DOHH2 (cell line): ENCODE data around the gene NME2.
"Not testable (repeated sequence)": the region's sequence is repeated elsewhere in the genome, so short reads cannot be mapped to it uniquely, and the experiment has no call there.

ENCODE experiments used
- H3F3A ChIP-seq: fragments of 200-600 bp; sonication (generic), shearing (Covaris generic); 2 replicates; pipeline ENCODE4 v1.6.0; 2016; ENCODE audit warnings: antibody characterized with exemption, mild to moderate bottlenecking; ENCODE audit not compliant: control insufficient read depth, insufficient read depth
- H3K27ac ChIP-seq: fragments of 200-600 bp; sonication (generic); 2 replicates; pipeline ENCODE4 v1.5.1; 2014; ENCODE audit warnings: low read depth, mild to moderate bottlenecking, low read length, moderate library complexity
- H3K27me3 ChIP-seq: fragments of 200-600 bp; sonication (generic); 2 replicates; pipeline ENCODE4 v1.6.1; 2014; ENCODE audit warnings: mild to moderate bottlenecking, low read length, mixed read lengths; ENCODE audit not compliant: control insufficient read depth
- H3K36me3 ChIP-seq: fragments of 200-600 bp; sonication (generic); 2 replicates; pipeline ENCODE4 v1.6.1; 2014; ENCODE audit warnings: mild to moderate bottlenecking, low read length, moderate library complexity, mixed read lengths; ENCODE audit not compliant: control insufficient read depth
- H3K4me1 ChIP-seq: fragments of 200-600 bp; sonication (generic); 2 replicates; pipeline ENCODE4 v1.6.1; 2014; ENCODE audit warnings: mild to moderate bottlenecking, low read length, mixed read lengths; ENCODE audit not compliant: control insufficient read depth
- H3K4me2 ChIP-seq: fragments of 200-600 bp; sonication (generic); 2 replicates; pipeline ENCODE4 v1.6.0; 2014; ENCODE audit warnings: mild to moderate bottlenecking, low read length, moderate library complexity
- H3K4me3 ChIP-seq: fragments of 200-600 bp; sonication (generic); 2 replicates; pipeline ENCODE4 v1.5.1; 2014; ENCODE audit warnings: mild to moderate bottlenecking, low read length, mixed read lengths
- H3K79me2 ChIP-seq: fragments of 200-600 bp; sonication (generic); 2 replicates; pipeline ENCODE4 v1.6.1; 2014; ENCODE audit warnings: mild to moderate bottlenecking, low read length, mixed read lengths; ENCODE audit not compliant: control insufficient read depth
- H3K9me2 ChIP-seq: fragments of 200-600 bp; sonication (generic); replicated peaks from 2 replicates; pipeline ENCODE4 v1.6.1; 2014; ENCODE audit warnings: mild to moderate bottlenecking, low read length, mixed read lengths; ENCODE audit not compliant: control insufficient read depth
- H3K9me3 ChIP-seq: fragments of 200-600 bp; sonication (generic); 2 replicates; pipeline ENCODE4 v1.6.1; 2014; ENCODE audit warnings: antibody characterized with exemption, low read length, mixed read lengths; ENCODE audit not compliant: control insufficient read depth, insufficient read depth
- H4K20me1 ChIP-seq: fragments of 200-600 bp; sonication (generic); 2 replicates; pipeline ENCODE4 v1.6.0; 2014; ENCODE audit warnings: low read depth, mild to moderate bottlenecking, antibody characterized with exemption, low read length, moderate library complexity; ENCODE audit not compliant: control insufficient read depth, insufficient read depth
- CTCF ChIP-seq: fragments of 200-600 bp; sonication (generic); IDR thresholded peaks from one replicate; pipeline ENCODE4 v1.5.1; 2014; ENCODE audit warnings: antibody characterized with exemption, mild to moderate bottlenecking, low read depth, low read length; ENCODE audit not compliant: poor library complexity, severe bottlenecking
- EZH2phosphoT487 ChIP-seq: fragments of 200-600 bp; sonication (generic); IDR thresholded peaks from 2 replicates; pipeline ENCODE4 v1.6.1; 2017; ENCODE audit warnings: borderline replicate concordance, mild to moderate bottlenecking, antibody characterized with exemption, low read length, moderate library complexity, mixed read lengths

NME2 gene

DNA sequence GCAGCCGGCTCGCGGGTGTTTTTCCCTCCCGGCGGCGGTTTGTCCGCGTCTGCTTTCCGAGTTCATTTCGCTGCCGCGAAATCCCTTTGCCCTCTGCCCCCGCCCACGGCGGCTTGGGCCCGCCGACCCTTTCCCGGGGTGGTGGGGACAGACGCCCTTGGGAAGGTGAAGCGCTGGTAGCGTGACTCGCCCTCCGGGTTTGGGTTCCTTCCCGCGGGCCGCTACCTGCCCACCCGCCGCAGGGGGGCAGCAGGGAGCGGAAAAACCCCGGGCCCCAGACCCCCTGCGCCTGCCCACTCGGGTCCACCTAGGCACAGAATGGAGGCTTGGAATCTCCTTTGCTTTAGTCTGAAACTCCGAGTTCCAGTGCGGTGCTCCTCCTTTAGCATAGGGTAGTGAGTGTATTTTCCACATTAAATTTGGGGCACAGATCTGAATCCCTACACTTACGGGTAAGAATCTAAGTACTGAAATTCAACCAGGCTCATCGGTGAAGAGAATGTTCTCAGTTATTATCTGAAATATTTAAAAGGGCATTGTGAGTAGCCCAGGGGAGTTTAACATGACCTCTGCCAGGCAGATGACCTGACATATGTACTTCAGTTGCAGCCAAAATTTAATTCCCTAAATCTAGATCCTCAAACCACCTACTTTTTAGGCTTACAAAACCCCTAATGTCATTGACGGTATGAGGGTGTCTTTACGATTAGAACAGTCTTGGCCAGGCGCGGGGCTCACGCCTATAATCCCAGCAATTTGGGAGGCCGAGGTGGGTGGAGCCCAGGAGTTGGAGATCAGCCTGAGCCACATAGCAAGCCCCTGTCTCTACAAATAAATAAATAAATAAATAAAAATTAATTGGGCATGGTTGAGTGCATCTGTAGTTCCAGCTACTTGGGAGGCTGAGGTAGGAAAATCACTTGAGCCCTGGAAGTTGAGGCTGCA lies 1.0 kb downstream of the NME2 start:
- Histone ChIP-seq H3K4me2 (peak overlapping the region; percentile 86), H3F3A (peaks cover 35% of the 10 kb centered on the region), H3K36me3 (peaks cover 75% of the 10 kb centered on the region), H3K27ac (peak overlapping the region; percentile 69), H3K79me2 (peaks cover 32% of the 10 kb centered on the region), H4K20me1 (no peaks in the 10 kb centered on the region), H3K9me3 (no peaks in the 10 kb centered on the region), H3K4me3 (peak overlapping the region; percentile 74), H3K27me3 (no peaks in the 10 kb centered on the region), H3K4me1 (peaks cover 19% of the 10 kb centered on the region), H3K9me2 (no peaks in the 10 kb centered on the region)
- TF ChIP-seq CTCF = peak; percentile 94
- TF ChIP-seq EZH2phosphoT487 = no peak

- Histone ChIP-seq H3F3A (peaks cover 34% of the 10 kb centered on the region), H3K27me3 (no peaks in the 10 kb centered on the region), H3K27ac (no peak overlapping the region), H4K20me1 (no peaks in the 10 kb centered on the region), H3K9me2 (no peaks in the 10 kb centered on the region), H3K4me1 (peaks cover 19% of the 10 kb centered on the region), H3K9me3 (no peaks in the 10 kb centered on the region), H3K4me3 (no peak overlapping the region), H3K36me3 (peaks cover 73% of the 10 kb centered on the region), H3K79me2 (peaks cover 32% of the 10 kb centered on the region), H3K4me2 (no peak overlapping the region)
- no peak for TF ChIP-seq CTCF
- TF ChIP-seq EZH2phosphoT487 = no peak
These were observed 3.1 kb downstream of the NME2 start for GRCh38 chr17:51169340-51169739.

- Histone ChIP-seq H3K36me3 (peaks cover 68% of the 10 kb centered on the region), H4K20me1 (no peaks in the 10 kb centered on the region), H3K4me2 (no peak overlapping the region), H3K9me3 (no peaks in the 10 kb centered on the region), H3F3A (peaks cover 25% of the 10 kb centered on the region), H3K27me3 (no peaks in the 10 kb centered on the region), H3K9me2 (no peaks in the 10 kb centered on the region), H3K27ac (no peak overlapping the region), H3K4me3 (no peak overlapping the region), H3K79me2 (peaks cover 29% of the 10 kb centered on the region), H3K4me1 (peaks cover 12% of the 10 kb centered on the region)
- TF ChIP-seq CTCF = no peak
These were observed 4.5 kb downstream of the NME2 start for GRCh38 chr17:51170736-51171135.

DNA sequence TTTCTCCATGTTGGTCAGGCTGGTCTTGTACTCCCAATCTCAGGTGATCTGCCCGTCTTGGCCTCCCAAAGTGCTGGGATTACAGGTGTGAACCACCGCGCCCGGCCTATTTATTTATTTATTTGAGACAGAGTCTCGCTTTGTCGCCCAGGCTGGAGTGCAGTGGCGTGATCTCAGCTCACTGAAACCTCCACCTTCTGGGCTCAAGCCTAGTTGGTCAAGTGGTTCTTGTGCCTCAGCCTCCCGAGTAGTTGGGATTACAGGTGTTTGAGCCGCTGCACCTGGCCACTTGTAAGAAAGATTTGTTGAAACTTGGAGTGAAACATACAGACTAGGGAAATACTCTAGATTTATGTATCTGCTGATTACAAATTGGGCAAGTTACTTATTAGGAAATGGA lies 5.8 kb downstream of the NME2 start:
- not testable (repeated sequence) for H3K4me3 ChIP-seq

More for the DNA sequence above, 5.8 kb downstream of the NME2 start:
- not testable (repeated sequence) for H3K27me3 ChIP-seq, H3K4me2 ChIP-seq, H4K20me1 ChIP-seq, H3K4me1 ChIP-seq, H3K27ac ChIP-seq, H3K9me2 ChIP-seq, H3K9me3 ChIP-seq
- peaks cover 23% of the 10 kb centered on the region for H3K79me2 ChIP-seq
- H3F3A ChIP-seq = peaks cover 25% of the 10 kb centered on the region
- peaks cover 64% of the 10 kb centered on the region for H3K36me3 ChIP-seq
